GM12874 (cell line): ENCODE measurements around the gene RIPOR1.

Experiments
- CTCF ChIP-seq: IDR thresholded peaks from 2 replicates; pipeline ENCODE4 v1.5.1; 2011; ENCODE audit warnings: low read depth, mild to moderate bottlenecking, control low read depth, low read length, moderate library complexity; ENCODE audit not compliant: insufficient read depth

RIPOR1 gene

GRCh38 chr16:67558859-67559258 is 30.2 kb downstream of the RIPOR1 start:
- no peak for TF ChIP-seq CTCF

GRCh38 chr16:67560827-67561342 is 32.3 kb downstream of the RIPOR1 start:
- no peak for TF ChIP-seq CTCF

- TF ChIP-seq CTCF: no peak
Measured at GRCh38 chr16:67561501-67561823, 32.8 kb downstream of the RIPOR1 start.

- no peak for TF ChIP-seq CTCF
Measured at GRCh38 chr16:67561824-67562525, 33.3 kb downstream of the RIPOR1 start.

- peak; percentile 84 for TF ChIP-seq CTCF
Measured at GRCh38 chr16:67562526-67562917, 33.9 kb downstream of the RIPOR1 start, which contains the start of gene CTCF. Gene CTCF (plus strand): TSS chr16:67562526. CDS start chr16:67610833, 48,307 bp downstream.

GRCh38 chr16:67562918-67563707 is 34.5 kb downstream of the RIPOR1 start:
- TF ChIP-seq CTCF: peak; percentile 42

GRCh38 chr16:67563708-67564468 is 35.3 kb downstream of the RIPOR1 start:
- no peak for TF ChIP-seq CTCF
